Measurements from ENCODE around the gene CDYL2.

- no peak for TF ChIP-seq CTCF (IDR thresholded peaks at IDR 0.05)
- TF ChIP-seq POLR2AphosphoS5 (IDR thresholded peaks at IDR 0.05): no peak
Observed at GRCh38 chr16:80616362-80616761, 188.0 kb downstream of the CDYL2 start.
